Regular cardiac myocyte (primary cell): ENCODE results near the gene SLC2A6. TPM values are rescaled to one million over a fixed set of nuclear protein-coding genes. Genes with fewer than 3 reads are reported as not detected.

Experiments used
- total RNA-seq: library from RNA; depleted of rRNA; stranded (reverse); fragments of >200 nt; gene quantifications from 2 replicates; pipeline ENCODE4 v1.2.3, GENCODE V29; 2014

SLC2A6 gene, protein sequence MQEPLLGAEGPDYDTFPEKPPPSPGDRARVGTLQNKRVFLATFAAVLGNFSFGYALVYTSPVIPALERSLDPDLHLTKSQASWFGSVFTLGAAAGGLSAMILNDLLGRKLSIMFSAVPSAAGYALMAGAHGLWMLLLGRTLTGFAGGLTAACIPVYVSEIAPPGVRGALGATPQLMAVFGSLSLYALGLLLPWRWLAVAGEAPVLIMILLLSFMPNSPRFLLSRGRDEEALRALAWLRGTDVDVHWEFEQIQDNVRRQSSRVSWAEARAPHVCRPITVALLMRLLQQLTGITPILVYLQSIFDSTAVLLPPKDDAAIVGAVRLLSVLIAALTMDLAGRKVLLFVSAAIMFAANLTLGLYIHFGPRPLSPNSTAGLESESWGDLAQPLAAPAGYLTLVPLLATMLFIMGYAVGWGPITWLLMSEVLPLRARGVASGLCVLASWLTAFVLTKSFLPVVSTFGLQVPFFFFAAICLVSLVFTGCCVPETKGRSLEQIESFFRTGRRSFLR
- total RNA-seq = 11.3 and 21.1 TPM in 2 replicates

DNA sequence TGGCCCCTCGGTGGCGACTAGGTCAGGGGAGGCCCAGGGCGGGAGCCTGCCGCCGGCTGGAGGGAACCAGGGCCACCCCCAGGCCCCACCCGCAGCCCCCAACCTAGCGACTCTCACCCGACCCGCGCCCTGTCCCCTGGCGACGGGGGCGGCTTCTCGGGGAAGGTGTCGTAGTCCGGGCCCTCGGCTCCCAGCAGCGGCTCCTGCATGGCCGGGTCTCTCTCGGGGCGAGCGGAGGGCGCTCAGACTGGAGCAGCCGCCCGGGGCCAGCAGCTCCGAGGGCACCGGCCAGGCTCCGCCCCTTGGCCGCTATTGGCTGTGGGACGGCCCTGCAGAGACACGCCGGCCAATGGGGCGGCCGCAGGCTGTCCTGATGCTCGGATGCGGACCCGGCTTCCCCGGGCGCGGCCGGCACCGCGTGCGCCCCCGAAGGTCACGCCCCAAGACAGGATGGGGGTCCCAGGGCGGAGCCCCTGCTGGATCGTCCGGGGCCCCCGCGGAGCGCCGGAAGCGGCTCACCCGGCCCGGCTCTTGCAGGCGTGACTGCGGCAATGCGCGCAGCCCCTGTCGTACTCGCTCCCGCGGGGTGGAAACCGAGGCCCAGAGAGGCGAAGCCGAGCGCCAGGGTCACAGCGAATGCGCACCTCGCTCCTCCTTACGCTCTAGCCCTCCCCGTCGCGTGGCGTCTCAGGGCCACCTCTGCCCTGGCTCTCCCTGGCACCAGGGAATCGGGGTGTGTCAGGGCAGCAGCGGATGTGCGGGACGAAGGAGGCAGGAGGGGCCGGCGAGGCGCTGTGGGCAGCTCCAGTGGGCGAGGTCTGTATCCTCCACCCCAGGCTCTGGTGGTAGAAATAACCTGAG, at the start of gene SLC2A6:
Gene SLC2A6 (minus strand): TSS at position 249 of the 861 bp plus-strand sequence. CDS start 40 bp downstream, at position 209.

DNA sequence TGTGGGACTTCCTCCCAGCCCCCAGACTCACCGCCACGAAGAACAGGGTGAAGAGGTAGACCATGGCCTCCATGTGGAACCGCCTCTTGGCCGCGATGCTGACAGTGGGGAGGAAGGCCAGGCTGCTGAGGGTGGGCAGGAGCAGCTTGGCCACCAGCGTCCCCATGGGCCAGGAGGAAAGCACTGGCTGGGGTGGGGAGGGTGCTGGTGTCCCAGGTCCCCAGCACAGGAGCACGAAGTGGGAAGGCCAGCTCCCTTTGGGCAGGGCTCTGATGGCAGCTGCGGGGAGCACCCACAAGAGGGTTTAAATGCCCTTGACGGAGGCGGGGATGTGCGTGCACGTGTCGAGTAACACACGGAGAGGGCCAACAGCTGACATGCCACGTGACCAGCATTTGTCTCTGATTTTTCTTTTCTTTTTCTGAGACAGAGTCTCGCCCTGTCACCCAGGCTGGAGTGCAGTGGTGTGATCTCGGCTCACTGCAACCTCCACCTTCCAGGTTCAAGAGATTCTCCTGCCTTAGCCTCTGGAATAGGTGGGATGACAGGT, 45.9 kb upstream of the SLC2A6 start, which contains the start of gene MYMK:
Gene MYMK (minus strand): TSS at position 281 of the 550 bp plus-strand sequence. CDS start 115 bp downstream, at position 166.

DNA sequence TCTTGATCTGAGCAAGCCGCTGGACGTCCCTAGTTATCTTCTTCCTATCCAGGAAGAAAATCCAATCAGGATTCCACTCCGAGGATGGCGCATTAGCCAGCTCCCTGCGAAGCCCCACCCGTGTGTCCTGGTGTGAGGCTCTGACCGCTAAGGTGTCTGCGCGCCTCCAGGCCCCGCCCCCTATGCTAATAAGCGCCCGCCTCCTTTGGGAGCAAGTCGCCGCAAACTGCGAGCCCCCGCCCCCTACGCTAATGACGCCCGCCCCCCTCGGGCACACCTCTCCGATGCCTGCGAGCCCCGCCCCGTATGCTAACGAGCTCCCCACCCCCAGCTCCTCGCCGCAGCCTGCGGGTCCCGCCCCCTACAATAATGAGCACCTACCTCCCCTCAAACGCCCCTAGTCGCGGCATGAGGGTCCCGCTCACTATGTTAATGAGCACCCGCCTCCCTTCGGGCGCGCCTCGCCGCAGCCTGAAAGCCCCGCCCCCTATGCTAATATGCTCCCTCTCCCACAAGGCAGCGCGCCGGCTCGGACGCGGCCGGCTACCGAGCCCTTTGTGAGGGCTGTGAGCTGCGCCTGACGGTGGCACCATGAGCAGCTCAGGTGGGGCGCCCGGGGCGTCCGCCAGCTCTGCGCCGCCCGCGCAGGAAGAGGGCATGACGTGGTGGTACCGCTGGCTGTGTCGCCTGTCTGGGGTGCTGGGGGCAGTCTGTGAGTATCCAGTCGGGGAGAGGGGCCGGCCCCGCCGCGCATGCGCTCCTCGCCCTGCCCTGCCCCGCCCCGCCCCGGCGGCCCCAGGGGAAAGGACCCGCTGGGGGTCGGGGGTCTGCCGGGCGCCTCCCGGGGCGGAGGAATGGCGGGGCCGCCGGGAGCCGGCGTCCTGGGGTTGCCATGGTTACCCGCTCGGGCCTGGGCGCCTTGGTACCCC, 19.2 kb downstream of the SLC2A6 start, which contains the start of gene CACFD1:
Gene CACFD1 (plus strand): TSS at position 503 of the 929 bp plus-strand sequence. CDS start 89 bp downstream, at position 592.

DNA sequence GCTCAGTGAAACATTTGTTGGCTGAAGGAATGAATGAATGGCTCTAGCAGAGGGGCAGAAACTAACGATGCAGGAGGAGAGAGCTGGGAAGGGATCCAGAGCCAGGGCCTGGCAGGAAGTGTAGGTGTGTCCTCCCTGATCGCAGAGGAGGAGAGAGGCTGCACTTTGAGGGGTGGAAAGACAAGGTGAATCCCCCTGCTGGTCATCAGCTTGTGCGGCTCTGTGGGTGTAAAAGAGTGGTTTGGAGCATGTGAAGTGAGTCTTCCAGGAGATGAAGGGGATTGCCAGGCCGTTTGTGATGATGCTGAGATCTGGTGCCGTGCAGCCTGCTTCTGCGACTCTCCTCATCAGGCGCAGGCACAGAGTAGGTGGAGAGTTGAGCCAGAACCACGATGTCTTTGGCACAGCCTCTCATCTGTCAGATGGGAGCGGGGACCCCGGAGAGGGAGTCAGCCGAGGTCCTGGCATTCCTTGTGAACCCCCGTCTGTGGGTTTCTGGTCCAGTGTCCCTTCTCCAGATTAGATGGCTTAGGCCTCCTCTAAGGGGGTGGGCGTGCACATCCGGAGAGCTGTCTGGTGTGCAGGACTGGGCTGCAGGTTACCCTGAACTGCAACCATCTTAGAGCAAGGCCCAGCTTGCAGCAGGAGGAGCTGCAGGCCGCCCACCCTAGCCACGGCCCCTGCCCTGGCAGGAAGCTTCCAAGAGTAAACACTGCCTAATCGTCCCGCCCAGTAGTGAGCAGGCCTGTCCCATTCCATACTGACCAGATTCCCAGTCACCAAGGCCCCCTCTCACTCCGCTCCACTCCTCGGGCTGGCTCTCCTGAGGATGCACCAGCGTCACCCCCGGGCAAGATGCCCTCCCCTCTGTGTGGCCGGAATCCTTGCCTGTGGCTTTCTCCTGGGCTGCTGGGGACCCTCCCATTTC, 57.0 kb downstream of the SLC2A6 start, which contains the start of gene ADAMTS13:
Gene ADAMTS13 (plus strand): TSS at position 753 of the 928 bp plus-strand sequence. CDS start 77 bp downstream, at position 830.

Other genes with a start within 250 kb of the SLC2A6 start
- not detected in 2 replicates for gene ABO, start 203.9 kb downstream of the SLC2A6 start, total RNA-seq
- gene SURF6, start 142.9 kb downstream of the SLC2A6 start, total RNA-seq = 7.6 and 15.1 TPM in 2 replicates
- gene MED22, start 131.0 kb downstream of the SLC2A6 start, total RNA-seq = 13.5 and 15.1 TPM in 2 replicates
- 2,629 and 3,058 TPM in 2 replicates for gene RPL7A, start 130.9 kb downstream of the SLC2A6 start, total RNA-seq
- gene SURF1, start 122.6 kb downstream of the SLC2A6 start, total RNA-seq = 35.5 and 40.3 TPM in 2 replicates
- gene SURF2, start 122.5 kb downstream of the SLC2A6 start, total RNA-seq = 10.1 and 26.1 TPM in 2 replicates
- gene SURF4, start 103.0 kb downstream of the SLC2A6 start, total RNA-seq = 726 and 791 TPM in 2 replicates
- 0.19 and 0.85 TPM in 2 replicates for gene STKLD1, start 102.7 kb downstream of the SLC2A6 start, total RNA-seq
- 14.7 and 27.8 TPM in 2 replicates for gene REXO4, start 61.1 kb downstream of the SLC2A6 start, total RNA-seq
- 1.2 and 1.4 TPM in 2 replicates for gene ADAMTS13, start 56.7 kb downstream of the SLC2A6 start, total RNA-seq
- 2.7 and 5.9 TPM in 2 replicates for gene CACFD1, start 19.1 kb downstream of the SLC2A6 start, total RNA-seq
- gene MYMK, start 45.9 kb upstream of the SLC2A6 start, total RNA-seq = not detected in 2 replicates
- gene ADAMTSL2, start 55.6 kb upstream of the SLC2A6 start, total RNA-seq = 1.2 and 2.8 TPM in 2 replicates
- under 0.01 TPM in 1 of 2 replicates, not detected in the other for gene FAM163B, start 130.3 kb upstream of the SLC2A6 start, total RNA-seq
- not detected in 2 replicates for gene DBH, start 157.3 kb upstream of the SLC2A6 start, total RNA-seq